H9 (cell line): ENCODE results near the gene ACBD6. TPM values are rescaled to one million over a fixed set of nuclear protein-coding genes. Genes with fewer than 3 reads are reported as not detected.

ENCODE experiments used
- DNase-seq: peaks from one replicate; pipeline ENCODE4 v3.0.0-alpha.2; 2017
- H2AFZ ChIP-seq: one replicate; pipeline ENCODE4 v1.6.1; 2013; ENCODE audit warnings: mild to moderate bottlenecking, low read length, control low read depth, moderate library complexity
- H2AK5ac ChIP-seq: 2 replicates; pipeline ENCODE4 v1.6.1; 2013; ENCODE audit warnings: low read length, control low read depth, mixed read lengths; ENCODE audit not compliant: insufficient read length
- H2BK120ac ChIP-seq: one replicate; pipeline ENCODE4 v1.6.1; 2013; ENCODE audit warnings: low read depth, mild to moderate bottlenecking, low read length, control low read depth, inconsistent platforms; ENCODE audit not compliant: poor library complexity, severe bottlenecking
- H2BK12ac ChIP-seq: 2 replicates; pipeline ENCODE4 v1.6.1; 2013; ENCODE audit warnings: low read length, control low read depth, mixed read lengths, low read depth; ENCODE audit not compliant: insufficient read length
- H2BK15ac ChIP-seq: 2 replicates; pipeline ENCODE4 v1.6.1; 2013; ENCODE audit warnings: low read depth, low read length, control low read depth
- H2BK20ac ChIP-seq: one replicate; pipeline ENCODE4 v1.6.1; 2013; ENCODE audit warnings: low read depth, mild to moderate bottlenecking, low read length, control low read depth, inconsistent platforms; ENCODE audit not compliant: poor library complexity, severe bottlenecking
- H2BK5ac ChIP-seq: 2 replicates; pipeline ENCODE4 v1.6.1; 2013; ENCODE audit warnings: low read length, control low read depth, mixed read lengths; ENCODE audit not compliant: insufficient read length
- H3K14ac ChIP-seq: 2 replicates; pipeline ENCODE4 v1.6.1; 2013; ENCODE audit warnings: low read length, control low read depth; ENCODE audit not compliant: insufficient read depth
- H3K18ac ChIP-seq: 2 replicates; pipeline ENCODE4 v1.6.1; 2013; ENCODE audit warnings: low read depth, mild to moderate bottlenecking, mixed read lengths, low read length, control low read depth; ENCODE audit not compliant: insufficient read length
- H3K23ac ChIP-seq: 2 replicates; pipeline ENCODE4 v1.6.1; 2013; ENCODE audit warnings: low read length, control low read depth, mixed read lengths, low read depth; ENCODE audit not compliant: insufficient read length
- H3K23me2 ChIP-seq: 2 replicates; pipeline ENCODE4 v1.6.1; 2013; ENCODE audit warnings: low read depth, mild to moderate bottlenecking, mixed read lengths, low read length, control low read depth; ENCODE audit not compliant: insufficient read length, poor library complexity, severe bottlenecking
- H3K27ac ChIP-seq: 2 replicates; pipeline ENCODE4 v1.5.1; 2013; ENCODE audit warnings: low read length, control low read depth, mixed read lengths, low read depth; ENCODE audit not compliant: insufficient read length
- H3K27me3 ChIP-seq: 2 replicates; pipeline ENCODE4 v1.6.1; 2013; ENCODE audit warnings: low read length, control low read depth, inconsistent platforms; ENCODE audit not compliant: insufficient read depth
- H3K4ac ChIP-seq: 2 replicates; pipeline ENCODE4 v1.6.1; 2013; ENCODE audit warnings: low read depth, mild to moderate bottlenecking, control low read depth, inconsistent platforms, low read length, moderate library complexity
- H3K4me1 ChIP-seq: 2 replicates; pipeline ENCODE4 v1.6.1; 2013; ENCODE audit warnings: low read length, control low read depth, inconsistent platforms; ENCODE audit not compliant: insufficient read depth
- H3K4me2 ChIP-seq: 2 replicates; pipeline ENCODE4 v1.6.1; 2013; ENCODE audit warnings: low read length, control low read depth, mixed read lengths; ENCODE audit not compliant: insufficient read length, insufficient read depth
- H3K56ac ChIP-seq: 2 replicates; pipeline ENCODE4 v1.6.1; 2013; ENCODE audit warnings: low read depth, mild to moderate bottlenecking, mixed read lengths, low read length, control low read depth; ENCODE audit not compliant: insufficient read length
- H3K79me1 ChIP-seq: 2 replicates; pipeline ENCODE4 v1.6.1; 2013; ENCODE audit warnings: low read depth, mild to moderate bottlenecking, moderate library complexity, low read length, control low read depth, inconsistent platforms; ENCODE audit not compliant: insufficient read depth, poor library complexity, severe bottlenecking
- H3K79me2 ChIP-seq: 2 replicates; pipeline ENCODE4 v1.6.1; 2013; ENCODE audit warnings: low read length, control low read depth, inconsistent platforms; ENCODE audit not compliant: insufficient read depth
- H3K9ac ChIP-seq: 2 replicates; pipeline ENCODE4 v1.6.1; 2013; ENCODE audit warnings: low read length, control low read depth, mixed read lengths; ENCODE audit not compliant: insufficient read length; ENCODE audit errors: extremely low read depth
- H3K9me3 ChIP-seq: one replicate; pipeline ENCODE4 v1.6.1; 2013; ENCODE audit warnings: low read depth, low read length, inconsistent platforms; ENCODE audit not compliant: control insufficient read depth
- H3T11ph ChIP-seq: one replicate; pipeline ENCODE4 v1.6.1; 2013; ENCODE audit warnings: mild to moderate bottlenecking, low read length, control low read depth, inconsistent platforms
- H4K20me1 ChIP-seq: one replicate; pipeline ENCODE4 v1.6.1; 2013; ENCODE audit not compliant: control insufficient read depth, insufficient read length, insufficient read depth
- H4K5ac ChIP-seq: 2 replicates; pipeline ENCODE4 v1.6.1; 2013; ENCODE audit warnings: low read depth, mild to moderate bottlenecking, mixed read lengths, low read length, control low read depth; ENCODE audit not compliant: insufficient read length
- H4K8ac ChIP-seq: replicated peaks from 2 replicates; pipeline ENCODE4 v1.6.1; 2013; ENCODE audit warnings: low read length, control low read depth, mixed read lengths, low read depth; ENCODE audit not compliant: insufficient read length
- H4K91ac ChIP-seq: 2 replicates; pipeline ENCODE4 v1.6.1; 2013; ENCODE audit warnings: low read depth, mild to moderate bottlenecking, moderate library complexity, mixed read lengths, low read length, control low read depth; ENCODE audit not compliant: insufficient read length
- H3K27ac Mint-ChIP-seq, 3 experiments: 2 replicates in 2 of 3; 3 replicates in 1 of 3; pipeline ENCODE4 v1.8.0; 2020 to 2021; ENCODE audit warnings: mixed read lengths in 3 of 3, mild to moderate bottlenecking in 1 of 3, moderate library complexity in 1 of 3
- H3K27me3 Mint-ChIP-seq: 2 replicates; pipeline ENCODE4 v1.8.0; 2021; ENCODE audit warnings: low read depth, mild to moderate bottlenecking, moderate library complexity, mixed read lengths
- H3K36me3 Mint-ChIP-seq, 3 experiments: 2 replicates in 2 of 3; 3 replicates in 1 of 3; pipeline ENCODE4 v1.8.0; 2020 to 2021; ENCODE audit warnings: low read depth in 3 of 3, mixed read lengths in 3 of 3; ENCODE audit not compliant: insufficient read depth in 1 of 3
- H3K4me1 Mint-ChIP-seq, 2 experiments: 2 replicates each; pipeline ENCODE4 v1.8.0; 2020; ENCODE audit warnings: mixed read lengths in 2 of 2
- H3K4me3 Mint-ChIP-seq, 2 experiments: 2 replicates in 1 of 2; 3 replicates in 1 of 2; pipeline ENCODE4 v1.8.0; 2020 to 2021; ENCODE audit warnings: mild to moderate bottlenecking in 2 of 2, mixed read lengths in 2 of 2, moderate library complexity in 1 of 2
- H3K9me3 Mint-ChIP-seq, 2 experiments: 2 replicates in 1 of 2; 3 replicates in 1 of 2; pipeline ENCODE4 v1.8.0; 2020; ENCODE audit warnings: mild to moderate bottlenecking in 2 of 2, mixed read lengths in 2 of 2, moderate library complexity in 1 of 2
- CTCF ChIP-seq: fragments of 200-600 bp; sonication (generic); conservative IDR thresholded peaks from 3 replicates; pipeline ENCODE4 v1.8.0; 2021; ENCODE audit warnings: antibody characterized with exemption, mild to moderate bottlenecking
- WGBS: extraction: QIAGEN DNeasy Blood & Tissue Kit; methylation state at CpG from one replicate; pipeline ENCODE4 v1.1.7; 2013; ENCODE audit warnings: missing lambda C conversion rate, low lambda C conversion rate, mixed read lengths; ENCODE audit not compliant: insufficient read length; ENCODE audit errors: extremely low coverage; 5-methylcytosine and 5-hydroxymethylcytosine counted together
- total RNA-seq: library from RNA; stranded (reverse); gene quantifications from 2 replicates; pipeline ENCODE4 v1.2.1, GENCODE V29; 2021

ACBD6 gene
- total RNA-seq, 1 experiment from 2014 or later: 51.4 TPM

GRCh38 chr1:180288940-180289339 is 213.4 kb downstream of the ACBD6 start:
- Histone ChIP-seq H4K5ac (no peak overlapping the region), H2BK20ac (no peak overlapping the region), H3K9me3 (no peaks in the 10 kb centered on the region)

More at GRCh38 chr1:180288940-180289339, 213.4 kb downstream of the ACBD6 start:
- H3K36me3 Mint-ChIP-seq: peaks cover 5 to 8% (median 7%) of the 10 kb centered on the region in 3 experiments; a peak in 4 of 7 replicates
- Histone ChIP-seq H2BK5ac (no peak overlapping the region), H3K56ac (no peak overlapping the region), H3K14ac (no peak overlapping the region), H2BK120ac (no peak overlapping the region), H2BK12ac (no peak overlapping the region), H3K27ac (no peak overlapping the region), H3T11ph (no peak overlapping the region), H3K4me2 (no peak overlapping the region), H3K18ac (no peak overlapping the region), H4K20me1 (no peaks in the 10 kb centered on the region), H4K91ac (no peak overlapping the region), H2AFZ (no peak overlapping the region), H3K79me2 (no peaks in the 10 kb centered on the region), H2BK15ac (no peak overlapping the region), H3K9ac (no peak overlapping the region), H3K27me3 (no peaks in the 10 kb centered on the region), H4K8ac (no peak overlapping the region), H3K23ac (no peak overlapping the region), H3K4ac (no peak overlapping the region), H2AK5ac (no peak overlapping the region), H3K23me2 (no peaks in the 10 kb centered on the region), H3K4me1 (no peaks in the 10 kb centered on the region), H3K79me1 (no peaks in the 10 kb centered on the region)
- no peak overlapping the region for H3K27ac Mint-ChIP-seq
- peaks cover 4 to 7% of the 10 kb centered on the region in 2 experiments; a peak in 2 of 5 replicates for H3K9me3 Mint-ChIP-seq
- no peak for DNase-seq
- TF ChIP-seq CTCF: no peak
- H3K4me1 Mint-ChIP-seq: no peaks in the 10 kb centered on the region
- no CpG with 5 or more reads among the region's 1 CpG for WGBS
- no peak overlapping the region for H3K4me3 Mint-ChIP-seq
- H3K27me3 Mint-ChIP-seq: no peaks in the 10 kb centered on the region
